ENCODE measurements around the gene ITGAL.
"Not testable (repeated sequence)": the region's sequence is repeated elsewhere in the genome, so short reads cannot be mapped to it uniquely, and the experiment has no call there.

The ITGAL gene

DNA sequence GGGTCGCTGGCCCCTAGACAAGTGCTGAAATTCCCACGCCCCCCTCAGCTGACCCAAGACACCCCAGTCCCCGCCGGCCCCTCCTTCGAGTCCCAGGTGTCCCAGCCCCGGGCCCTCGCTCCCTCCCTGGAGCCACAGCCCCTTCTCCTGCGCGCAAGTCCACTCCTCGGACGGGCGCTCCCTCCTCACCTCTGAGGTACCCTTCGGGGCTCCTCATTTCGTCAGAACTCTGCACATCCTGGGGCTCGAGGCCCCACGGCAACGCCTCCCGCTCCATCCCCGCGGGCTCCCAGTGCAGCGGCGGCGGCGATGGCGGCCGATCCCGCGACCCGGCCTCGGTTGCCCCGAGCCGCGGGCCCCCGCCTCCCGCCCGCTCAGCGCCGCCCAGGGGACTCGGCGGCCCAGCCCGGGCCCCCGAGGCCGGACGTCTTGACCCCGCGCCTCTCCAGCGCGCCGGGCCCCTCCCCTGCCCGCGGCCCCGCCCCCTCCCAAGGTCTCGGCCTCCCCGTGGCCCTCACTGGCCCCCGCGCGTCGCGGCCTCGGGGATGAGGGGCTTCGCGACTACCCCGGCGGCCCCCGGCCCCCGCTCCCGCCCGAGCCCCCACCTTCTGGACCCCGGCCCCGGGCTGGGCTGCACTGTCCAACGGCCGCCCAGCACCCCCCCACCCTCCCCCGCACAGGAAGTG lies 53.7 kb downstream of the ITGAL start, which contains the start of gene ZNF768:
Gene ZNF768, minus strand, starts transcription at position 430 of the 686 bp plus-strand sequence. Its CDS starts 153 bp downstream, at position 277.
- DNase-seq (ENCODE audit: low read depth in 1 of 2, low spot score in 1 of 2): peak in 1 of 2 donors; percentile 12

DNA sequence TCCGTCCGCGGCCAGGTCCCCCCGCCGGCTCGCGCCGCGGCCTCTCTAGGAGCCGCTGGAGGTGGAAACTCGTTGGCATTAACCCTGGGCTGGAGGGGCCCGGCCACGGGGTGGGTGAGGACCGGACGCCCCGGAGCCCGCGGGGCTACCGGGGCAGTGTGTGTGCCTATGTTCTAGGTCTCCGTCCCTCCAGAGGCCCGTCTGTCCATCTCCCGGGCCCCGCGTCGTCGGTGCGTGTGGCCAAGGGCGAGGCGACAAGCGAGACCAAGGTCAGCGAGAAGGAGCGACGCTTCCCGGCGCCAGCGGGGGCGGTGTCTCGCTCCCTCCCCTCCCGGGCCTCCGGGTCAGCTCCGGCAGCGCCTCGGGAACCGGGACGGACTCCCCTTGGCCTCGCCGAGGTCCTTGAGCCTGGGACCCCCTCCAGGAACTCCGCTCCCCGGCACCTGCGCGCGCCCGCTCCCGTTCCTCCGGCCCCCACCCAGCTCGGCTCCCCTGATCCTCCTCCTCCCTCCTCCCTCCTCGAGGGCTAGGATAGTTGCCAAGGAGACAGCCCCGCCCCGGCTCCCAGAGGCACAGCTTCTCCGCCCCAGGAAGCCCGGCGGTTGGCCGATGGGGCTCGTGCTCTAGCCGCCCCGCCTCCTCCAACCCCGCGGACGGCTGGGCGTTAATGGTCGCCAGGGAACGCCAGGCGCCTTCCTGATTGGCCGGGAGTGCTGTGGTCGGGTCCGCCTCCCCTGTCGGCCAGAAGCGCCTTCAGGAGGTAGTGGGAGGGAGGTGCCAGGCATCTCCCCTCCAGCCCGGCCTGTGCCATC lies 54.5 kb downstream of the ITGAL start:
- peak; percentile 79 to 83 for DNase-seq (ENCODE audit: low read depth in 1 of 2, low spot score in 1 of 2)

DNA sequence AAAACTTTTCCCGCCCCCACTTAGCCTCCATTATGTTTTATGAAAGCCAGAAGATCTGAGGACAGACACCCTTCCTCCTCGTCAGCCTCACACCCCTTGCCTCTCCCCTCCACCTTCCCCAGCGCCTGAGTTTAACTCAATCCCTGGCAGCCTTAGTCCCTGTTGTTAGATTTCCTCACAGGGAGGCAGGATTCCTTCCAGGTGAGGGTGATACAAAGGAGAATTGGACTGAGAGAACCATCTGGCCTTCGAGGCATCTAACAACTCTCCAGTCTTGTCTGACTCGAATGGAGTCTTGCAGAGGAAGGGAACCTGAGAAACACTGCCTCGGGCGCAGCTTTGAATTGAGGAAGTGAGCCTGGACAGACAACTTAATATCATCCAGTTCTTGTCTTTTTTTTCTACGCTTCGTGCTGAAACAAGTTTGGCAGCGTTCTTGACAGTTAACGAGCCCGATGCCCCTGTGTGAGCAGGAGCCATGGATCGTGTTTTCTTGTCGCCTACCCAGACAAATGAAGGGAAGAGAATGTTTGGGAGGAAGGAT lies 55.2 kb downstream of the ITGAL start:
- DNase-seq (ENCODE audit: low read depth in 1 of 2, low spot score in 1 of 2): no peak

DNA sequence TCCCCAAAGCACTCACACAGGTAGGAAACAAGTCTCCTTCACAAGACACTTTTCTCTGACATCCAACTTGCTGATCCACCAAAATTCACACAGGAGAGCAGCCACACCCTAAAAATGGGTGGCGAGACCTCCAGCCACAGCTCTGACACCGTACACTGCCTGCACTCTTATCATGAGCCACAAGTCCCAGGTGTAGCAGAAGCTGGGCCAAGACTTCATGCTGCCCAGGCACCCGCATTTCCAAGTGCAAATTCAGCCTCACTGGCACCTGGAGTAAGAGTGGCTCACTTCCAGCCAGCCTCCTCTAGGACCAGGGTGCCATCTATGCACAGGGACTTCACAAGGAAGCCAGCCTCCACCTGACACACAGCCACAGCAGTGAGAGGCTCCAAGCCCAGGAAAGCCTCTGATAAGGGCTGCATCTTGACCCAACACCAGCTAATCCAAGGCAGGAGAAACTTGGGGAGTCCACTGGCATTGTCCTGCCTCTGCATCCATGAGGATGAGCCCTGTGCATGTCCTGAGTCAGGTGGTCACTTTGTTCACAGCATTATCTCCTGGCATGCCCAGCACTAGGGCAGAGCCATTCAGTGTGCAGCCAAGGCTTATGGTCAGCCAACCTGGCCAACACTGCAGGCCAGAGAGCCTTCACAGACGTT lies 56.4 kb downstream of the ITGAL start:
- no peak for DNase-seq (ENCODE audit: low read depth in 1 of 2, low spot score in 1 of 2)

DNA sequence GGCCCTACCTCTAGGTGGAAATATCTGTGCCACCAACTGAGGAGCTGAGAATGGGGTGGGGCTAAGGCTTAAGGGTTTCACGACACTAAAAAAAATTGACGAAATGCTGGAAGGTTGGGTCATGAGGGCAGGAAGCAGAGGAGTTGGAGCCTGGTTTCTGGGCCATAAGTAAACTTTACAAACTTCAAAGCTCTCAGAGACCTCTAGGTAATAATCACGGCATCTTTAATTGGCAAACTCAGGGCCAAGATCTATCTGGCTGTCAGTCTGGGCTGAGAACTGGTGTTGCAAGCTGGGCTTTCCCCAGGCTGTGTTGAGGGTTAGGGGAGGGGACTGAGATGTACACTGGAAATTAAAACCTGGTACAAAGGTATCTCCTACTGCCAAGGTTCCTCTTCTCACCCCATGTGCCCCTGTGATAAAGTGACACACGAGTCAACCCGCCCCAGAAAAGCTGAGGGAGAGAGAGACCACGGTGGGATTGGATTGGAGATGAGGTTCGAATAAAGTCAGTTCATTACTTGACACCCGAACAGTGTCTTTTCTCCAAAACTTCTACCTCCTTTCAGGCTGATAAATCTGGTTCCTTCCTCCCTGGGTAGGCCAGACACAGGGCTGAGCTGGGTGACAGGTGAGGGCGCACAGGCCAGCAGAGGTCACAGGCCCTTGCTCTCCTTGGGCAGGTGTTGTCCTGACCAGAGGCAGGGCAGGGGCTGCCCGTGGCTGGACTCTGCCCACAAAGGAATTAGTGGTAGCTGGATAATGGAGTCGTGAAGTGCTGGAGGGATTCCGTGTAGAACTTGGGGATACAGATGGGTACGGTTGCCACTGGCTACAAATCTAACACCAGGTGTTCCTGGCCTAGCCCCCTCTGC lies 57.9 kb downstream of the ITGAL start:
- DNase-seq (ENCODE audit: low read depth in 1 of 2, low spot score in 1 of 2): no peak

DNA sequence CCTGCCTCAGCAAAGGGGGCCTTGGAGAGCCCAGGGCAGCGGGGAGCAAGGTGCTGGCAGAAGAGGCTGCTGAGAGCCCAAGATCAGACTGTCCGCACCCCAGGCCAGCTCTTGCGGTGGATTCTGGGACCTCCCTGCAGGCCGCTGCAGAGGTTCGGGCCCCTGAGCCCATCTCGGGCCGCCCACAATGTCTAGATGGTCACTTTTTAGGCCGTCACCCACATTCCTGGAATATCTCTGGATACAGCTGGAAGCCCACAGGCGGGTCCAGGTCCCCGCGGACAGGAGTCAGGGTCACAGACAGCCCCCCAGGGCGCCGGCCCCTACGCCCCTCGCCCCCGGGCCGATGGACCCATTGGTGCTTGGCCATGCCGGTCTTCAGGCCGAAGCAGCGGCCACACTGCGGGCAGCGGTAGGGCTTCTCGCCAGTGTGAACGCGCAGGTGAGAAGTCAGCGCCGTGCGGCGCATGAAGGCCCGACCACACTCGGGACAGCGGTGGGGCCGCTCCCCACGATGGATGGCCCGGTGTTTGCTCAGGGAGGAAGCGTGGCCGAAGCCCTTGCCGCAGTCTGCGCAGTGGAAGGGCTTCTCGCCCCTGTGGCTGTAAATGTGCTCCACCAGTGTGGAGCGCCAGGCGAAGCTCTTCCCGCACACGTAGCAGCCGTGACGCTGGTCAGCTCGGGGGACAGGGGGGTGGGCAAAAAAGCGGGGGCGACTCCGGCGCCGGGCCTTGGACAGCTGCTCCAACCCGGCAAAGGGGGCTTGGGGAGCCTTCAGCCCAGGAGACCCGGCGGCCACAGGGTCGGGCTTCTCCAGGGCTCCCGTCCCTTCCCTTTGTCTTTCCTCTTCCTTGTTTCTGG lies 60.0 kb downstream of the ITGAL start:
- no peak for DNase-seq (ENCODE audit: low read depth in 1 of 2, low spot score in 1 of 2)

DNA sequence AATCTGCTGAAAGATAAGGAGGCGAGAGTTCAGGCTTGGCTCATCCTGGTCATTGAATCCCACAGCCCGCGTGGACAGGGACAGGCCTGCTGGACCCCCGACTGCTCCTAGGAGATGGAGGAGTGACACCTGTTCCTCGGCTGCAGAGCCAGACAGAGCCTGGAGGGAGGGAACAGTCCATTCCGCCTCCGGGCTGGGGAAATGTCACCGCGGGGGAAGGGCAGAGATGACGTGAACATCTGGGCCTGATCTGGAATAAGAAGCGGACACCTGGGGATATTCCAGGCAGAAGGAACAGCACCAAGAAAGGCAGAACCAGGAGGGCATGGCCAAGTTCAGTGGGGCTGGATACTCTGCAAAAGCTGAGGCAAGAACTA lies 60.6 kb downstream of the ITGAL start:
- no peak for DNase-seq (ENCODE audit: low read depth in 1 of 2, low spot score in 1 of 2)

DNA sequence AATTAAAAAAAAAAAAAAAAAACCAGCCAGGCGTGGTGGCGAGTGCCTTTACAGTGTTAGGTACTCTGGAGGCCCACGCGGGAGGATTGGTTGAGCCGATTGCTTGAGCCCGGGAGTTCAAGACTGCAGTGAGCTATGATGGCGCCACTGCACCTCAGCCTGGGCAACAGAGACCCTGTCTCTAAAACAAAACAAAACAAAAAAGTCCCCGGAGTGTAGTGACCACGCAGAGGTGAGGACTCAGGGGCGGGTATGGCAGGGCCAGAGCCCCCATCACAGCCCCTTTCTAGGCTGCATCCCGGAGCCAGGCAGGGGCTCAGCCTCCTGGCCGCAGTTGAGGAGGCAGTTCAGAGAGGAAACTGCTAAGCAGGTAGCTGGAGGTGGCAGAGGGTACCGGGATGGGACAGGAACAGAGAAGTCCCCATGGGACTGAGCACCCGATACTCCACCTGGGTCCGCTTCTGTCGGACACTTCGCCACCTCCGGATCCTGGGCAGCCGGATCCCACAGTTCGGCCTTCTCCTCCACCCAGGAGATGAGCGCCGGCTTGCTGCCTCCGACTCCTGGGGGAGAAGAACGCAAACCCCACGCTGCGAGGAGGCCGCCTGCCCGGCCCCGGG lies 61.3 kb downstream of the ITGAL start:
- no peak for DNase-seq (ENCODE audit: low read depth in 1 of 2, low spot score in 1 of 2)

DNA sequence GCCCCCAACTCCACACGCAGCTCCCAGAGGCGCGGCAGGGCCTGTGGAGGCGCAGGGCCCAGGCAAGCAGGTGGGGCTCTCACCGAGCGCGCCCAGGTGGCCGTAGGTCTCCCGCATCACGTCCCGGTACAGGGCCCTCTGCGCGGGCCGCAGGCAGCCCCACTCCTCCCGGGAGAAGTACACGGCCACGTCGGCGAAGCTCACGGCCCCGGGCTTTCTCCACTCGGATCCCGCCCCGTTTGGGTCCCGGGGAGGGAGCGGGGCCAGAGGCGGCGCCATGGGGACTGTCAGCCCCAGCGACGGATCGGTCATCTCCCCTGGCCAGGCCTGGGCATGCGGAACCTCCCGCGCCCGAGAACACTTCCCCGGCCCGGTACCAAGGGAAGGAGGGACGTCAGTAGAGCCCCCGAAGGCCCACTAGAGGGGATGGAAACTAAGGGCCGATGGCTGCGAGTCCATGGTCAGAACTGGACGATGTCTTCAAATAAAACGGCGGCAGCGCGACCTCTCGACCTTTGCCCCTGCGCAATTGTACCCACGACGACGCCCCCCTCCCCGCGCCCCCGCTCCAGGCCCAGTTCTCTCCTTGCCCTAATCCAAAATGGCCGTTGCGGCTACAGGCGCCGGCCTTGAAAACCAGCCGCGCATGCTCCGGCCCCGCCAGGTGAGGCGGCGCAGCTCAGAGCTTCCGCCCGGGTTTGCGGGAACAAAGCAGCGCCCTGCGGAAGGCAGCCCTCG lies 62.0 kb downstream of the ITGAL start, which contains the start of gene ZNF747:
Gene ZNF747, minus strand, starts transcription at position 491 of the 738 bp plus-strand sequence. Its CDS starts 179 bp downstream, at position 312.
- DNase-seq (ENCODE audit: low read depth in 1 of 2, low spot score in 1 of 2): peak; percentile 86 to 90

DNA sequence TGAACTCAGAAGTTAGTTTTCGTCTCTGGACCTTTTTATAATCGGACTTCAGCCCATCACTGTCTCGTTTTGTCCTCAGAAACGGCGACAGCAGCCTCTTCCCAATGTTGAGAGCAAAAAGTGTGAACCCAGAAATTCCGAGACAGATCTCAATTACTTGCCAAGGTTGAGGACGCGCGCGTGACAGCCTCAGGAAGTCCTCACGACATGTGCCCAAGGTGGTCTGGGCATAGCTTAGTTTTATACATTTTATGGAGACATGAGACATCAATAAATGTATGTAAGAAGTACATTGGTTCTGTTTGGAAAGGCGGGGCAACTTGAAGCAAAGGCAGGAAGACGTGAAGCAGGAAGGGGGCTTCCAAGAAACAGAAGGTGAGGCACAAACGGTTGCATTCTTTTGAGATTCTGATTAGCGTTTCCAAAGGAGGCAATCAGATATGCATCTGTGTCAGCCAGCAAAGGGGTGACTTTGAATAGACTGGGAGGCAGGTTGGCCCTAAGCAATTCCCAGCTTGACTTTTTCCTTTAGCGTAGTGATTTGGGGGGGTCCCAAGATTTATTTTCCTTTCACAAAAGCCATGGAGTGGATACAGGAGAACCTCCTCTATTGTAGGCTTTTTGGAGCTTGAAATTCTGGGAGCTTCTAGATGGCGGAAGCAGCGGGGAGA lies 62.7 kb downstream of the ITGAL start:
- DNase-seq (ENCODE audit: low read depth in 1 of 2, low spot score in 1 of 2): no peak

DNA sequence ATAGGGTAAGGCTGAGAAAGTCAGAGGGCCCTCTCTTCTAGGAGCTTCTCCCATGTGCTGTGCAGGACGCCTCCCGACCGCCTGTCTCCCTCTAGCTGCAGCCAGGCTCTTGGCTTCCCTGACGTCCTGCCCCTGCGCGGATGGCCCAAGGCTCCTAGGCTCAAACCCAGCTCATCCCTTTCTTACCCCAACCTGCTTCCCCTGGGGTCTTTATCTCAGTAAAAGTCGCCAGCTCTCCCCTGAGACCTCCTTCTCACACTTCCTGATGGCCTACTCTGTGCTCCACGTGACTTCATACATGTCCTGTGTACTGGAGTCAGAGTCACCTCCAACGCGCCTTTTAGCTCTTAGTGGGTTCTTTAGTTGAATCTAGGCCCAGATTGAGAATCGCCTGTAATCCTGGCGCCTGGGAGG lies 63.2 kb downstream of the ITGAL start:
- peak in 1 of 2 donors; percentile 53 for DNase-seq (ENCODE audit: low read depth in 1 of 2, low spot score in 1 of 2)

DNA sequence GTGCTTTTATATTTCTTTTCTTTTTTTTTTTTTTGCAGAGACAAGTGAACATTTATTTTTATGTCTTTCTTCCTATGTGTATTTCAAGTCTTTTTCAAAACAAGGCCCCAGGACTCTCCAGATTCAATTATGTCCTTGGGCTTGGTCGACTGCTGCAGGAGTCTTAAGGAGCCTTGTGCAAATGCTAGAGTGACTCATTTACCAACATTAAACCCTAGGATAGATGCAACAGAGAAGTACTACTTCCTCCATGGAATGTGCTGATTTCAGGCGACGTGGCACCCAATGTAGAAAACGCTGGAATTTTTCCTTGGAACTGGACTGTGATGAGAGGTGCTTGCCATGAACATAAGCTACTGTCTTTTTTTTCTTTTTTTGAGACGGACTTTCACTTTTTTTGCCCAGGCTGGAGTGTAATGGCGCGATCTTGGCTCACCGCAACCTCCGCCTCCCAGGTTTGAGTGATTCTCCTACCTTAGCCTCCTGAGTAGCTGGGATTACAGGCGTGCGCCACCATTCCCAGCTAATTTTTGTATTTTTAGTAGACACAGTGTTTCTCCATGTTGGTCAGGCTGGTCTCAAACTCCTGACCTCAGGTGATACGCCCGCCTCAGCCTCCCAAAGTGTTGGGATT lies 64.0 kb downstream of the ITGAL start:
- DNase-seq (ENCODE audit: low read depth in 1 of 2, low spot score in 1 of 2): not testable (repeated sequence)

DNA sequence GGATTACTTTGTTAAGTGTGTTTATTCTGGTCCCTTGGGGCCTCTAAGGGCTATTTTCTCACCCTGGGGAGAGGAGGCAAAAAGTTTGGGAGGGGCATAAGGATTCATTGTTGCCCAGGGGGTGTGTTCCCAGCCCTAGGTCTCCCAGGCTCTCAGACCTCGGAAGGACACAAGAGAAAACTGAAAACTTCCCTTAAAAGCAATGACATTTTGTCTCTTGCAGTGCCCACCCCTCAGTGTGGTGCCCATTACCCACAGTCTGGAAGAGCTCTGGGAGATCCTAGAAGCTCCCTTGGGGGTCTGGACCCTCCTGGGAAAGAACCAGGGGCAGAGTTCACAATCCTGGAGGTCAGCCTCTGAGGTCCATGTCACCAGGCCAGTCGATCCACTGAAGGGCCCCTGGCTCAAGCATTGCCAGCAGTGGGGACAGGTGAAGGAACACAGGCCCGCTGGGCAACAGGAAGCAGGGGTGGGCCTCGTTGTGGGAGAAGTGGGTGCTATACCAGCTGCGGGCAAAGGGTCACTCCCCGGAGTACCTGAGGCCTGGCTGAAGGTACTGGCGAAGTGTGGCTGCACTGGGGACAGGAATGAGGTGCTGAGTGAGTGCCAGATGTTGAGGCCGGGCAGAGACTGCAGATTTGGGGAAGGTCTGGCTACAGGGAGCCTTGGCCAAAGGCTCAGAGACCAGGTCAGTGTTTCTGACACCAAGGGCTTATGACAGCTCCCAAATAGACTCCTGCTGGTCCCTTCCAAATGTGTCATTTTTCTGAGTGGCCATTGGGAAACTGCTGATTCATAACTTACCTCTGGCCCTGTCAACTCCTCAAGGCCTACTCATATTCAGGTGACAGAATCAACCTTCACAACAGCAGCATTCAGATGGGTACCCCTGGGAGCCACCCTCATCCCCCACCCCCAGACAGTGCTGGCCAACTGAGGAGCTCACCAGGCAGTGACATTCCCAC lies 66.7 kb downstream of the ITGAL start:
- no peak for DNase-seq (ENCODE audit: low read depth in 1 of 2, low spot score in 1 of 2)

DNA sequence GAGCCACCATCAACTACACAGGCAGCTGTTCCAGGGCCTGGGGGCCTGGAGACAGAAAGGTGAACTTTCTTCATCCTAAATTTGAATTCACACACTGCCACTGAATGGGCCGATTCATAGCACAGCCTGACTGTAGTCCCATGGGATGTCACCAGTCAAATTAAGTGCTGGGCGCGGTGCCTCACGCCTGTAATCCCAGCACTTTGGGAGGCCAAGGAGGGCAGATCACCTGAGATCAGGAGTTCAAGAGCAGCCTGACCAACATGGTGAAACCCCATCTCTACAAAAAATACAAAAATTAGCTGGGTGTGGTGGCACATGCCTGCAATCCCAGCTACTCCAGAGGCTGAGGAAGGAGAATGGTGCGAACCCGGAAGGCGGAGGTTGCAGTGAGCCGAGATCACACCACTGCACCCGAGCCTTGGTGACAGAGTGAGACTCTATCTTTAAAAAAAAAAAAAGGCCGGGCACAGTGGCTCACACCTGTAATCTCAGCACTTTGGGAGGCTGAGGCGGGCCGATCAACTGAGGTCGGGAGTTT lies 67.5 kb downstream of the ITGAL start:
- DNase-seq (ENCODE audit: low read depth in 1 of 2, low spot score in 1 of 2): not testable (repeated sequence)

DNA sequence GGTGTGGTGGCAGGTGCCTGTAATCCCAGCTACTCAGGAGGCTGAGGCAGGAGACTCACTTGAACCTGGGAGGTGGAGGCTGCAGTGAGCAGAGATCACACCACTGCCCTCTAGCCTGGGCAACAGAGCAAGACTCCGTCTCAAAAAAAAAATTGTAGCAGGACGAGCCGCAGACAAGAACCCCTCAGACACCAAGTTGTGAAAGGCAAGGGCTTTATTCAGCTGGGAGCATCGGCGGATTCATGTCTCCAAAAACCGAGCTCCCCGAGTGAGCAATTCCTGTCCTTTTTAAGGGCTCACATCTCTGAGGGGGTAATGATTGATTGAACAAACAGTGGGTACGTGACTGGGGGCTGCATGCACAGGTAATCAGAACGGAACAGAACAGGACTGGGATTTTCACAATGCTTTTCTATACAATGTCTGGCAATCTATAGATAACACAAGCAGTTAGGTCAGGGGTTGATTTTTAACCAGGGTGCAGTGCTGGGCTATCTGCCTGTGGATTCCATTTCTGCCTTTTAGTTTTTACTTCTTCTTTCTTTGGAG lies 68.4 kb downstream of the ITGAL start:
- DNase-seq (ENCODE audit: low read depth in 1 of 2, low spot score in 1 of 2): not testable (repeated sequence)

All from stimulated activated CD4-positive, alpha-beta T cell treated with anti-CD3 and anti-CD28 coated beads, Interleukin-15, amount 100 ng/mL, for 1 hour (primary cell).